ENCODE results near the gene CD68.

The CD68 gene

DNA sequence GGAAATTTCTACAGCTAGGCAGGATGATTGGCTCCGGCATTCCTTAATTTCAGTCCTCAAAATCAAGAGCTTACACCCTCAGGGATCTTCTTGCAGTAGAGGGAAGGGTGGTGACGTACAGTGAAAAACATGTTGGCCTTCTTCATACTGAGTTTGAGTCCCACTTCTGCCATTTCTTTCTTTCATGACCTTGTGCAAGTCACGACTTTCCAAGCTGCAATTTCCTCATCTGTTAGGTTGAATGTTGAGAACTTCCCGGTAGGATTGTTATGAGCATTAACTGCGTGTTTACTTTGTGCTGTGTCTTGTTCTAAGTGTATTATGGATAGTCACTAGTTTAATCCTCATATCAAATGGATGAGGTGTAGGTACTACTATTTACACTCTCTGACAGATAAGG, 9.9 kb upstream of the CD68 start:
- TF ChIP-seq POLR2A (IDR thresholded peaks at IDR 0.05; ENCODE audit: low read length) (no peak), GATA1 (IDR thresholded peaks at IDR 0.05; ENCODE audit: low read depth, low read length) (no peak)
- no peak for DNase-seq

GRCh38 chr17:7570351-7570750, 9.1 kb upstream of the CD68 start:
- TF ChIP-seq GATA1 (IDR thresholded peaks at IDR 0.05; ENCODE audit: low read depth, low read length), result no peak
- no peak for DNase-seq

GRCh38 chr17:7572338-7572587, 7.2 kb upstream of the CD68 start:
- TF ChIP-seq POLR2A (IDR thresholded peaks at IDR 0.05; ENCODE audit: low read length) (no peak), GATA1 (IDR thresholded peaks at IDR 0.05; ENCODE audit: low read depth, low read length) (no peak)
- no peak for DNase-seq

GRCh38 chr17:7572588-7573323, 6.7 kb upstream of the CD68 start:
- DNase-seq, result peak; percentile 100
- TF ChIP-seq GATA1 (IDR thresholded peaks at IDR 0.05; ENCODE audit: low read depth, low read length) (no peak), POLR2A (IDR thresholded peaks at IDR 0.05; ENCODE audit: low read length) (peak; percentile 99)

DNA sequence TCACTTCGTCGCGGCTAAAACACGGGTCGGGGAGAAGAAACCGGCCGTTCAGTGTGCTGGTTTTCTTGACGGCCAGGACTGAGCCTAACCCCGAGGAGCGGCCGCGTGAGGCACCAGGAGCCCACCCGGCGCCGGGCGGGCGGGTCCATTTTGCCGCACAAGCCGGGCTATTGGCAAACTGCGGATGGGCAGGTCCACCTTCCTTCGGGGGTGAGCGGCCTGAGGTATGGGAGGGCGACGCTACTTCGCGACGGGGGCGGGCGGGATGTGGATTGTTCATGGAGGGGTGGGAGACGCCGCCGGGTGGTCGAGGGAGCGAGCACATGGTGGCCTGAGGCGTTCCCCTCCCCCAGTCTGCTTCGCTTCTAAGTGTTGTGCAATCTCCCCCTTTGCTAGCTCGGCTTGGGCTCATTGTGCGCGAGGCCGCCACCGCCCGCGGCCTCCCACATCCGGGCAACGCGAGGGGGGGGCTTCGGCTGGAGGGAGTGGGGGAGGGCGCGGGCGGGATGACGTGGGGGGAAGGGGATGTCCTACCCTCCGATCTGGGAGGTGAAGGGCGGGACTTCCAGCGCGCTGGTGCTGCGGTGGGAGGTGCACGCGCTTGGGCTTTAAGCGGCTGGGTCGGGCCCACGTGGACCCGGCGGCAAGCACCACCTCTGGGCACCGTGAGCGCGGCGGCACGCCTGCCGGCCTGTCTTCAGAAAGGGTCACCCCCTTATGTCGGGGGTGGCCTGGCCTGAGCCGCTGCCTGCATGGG, 5.9 kb upstream of the CD68 start:
- DNase-seq, result peak; percentile 93 to 94
- TF ChIP-seq GATA1 (IDR thresholded peaks at IDR 0.05; ENCODE audit: low read depth, low read length) (no peak), POLR2A (IDR thresholded peaks at IDR 0.05; ENCODE audit: low read length) (no peak)

DNA sequence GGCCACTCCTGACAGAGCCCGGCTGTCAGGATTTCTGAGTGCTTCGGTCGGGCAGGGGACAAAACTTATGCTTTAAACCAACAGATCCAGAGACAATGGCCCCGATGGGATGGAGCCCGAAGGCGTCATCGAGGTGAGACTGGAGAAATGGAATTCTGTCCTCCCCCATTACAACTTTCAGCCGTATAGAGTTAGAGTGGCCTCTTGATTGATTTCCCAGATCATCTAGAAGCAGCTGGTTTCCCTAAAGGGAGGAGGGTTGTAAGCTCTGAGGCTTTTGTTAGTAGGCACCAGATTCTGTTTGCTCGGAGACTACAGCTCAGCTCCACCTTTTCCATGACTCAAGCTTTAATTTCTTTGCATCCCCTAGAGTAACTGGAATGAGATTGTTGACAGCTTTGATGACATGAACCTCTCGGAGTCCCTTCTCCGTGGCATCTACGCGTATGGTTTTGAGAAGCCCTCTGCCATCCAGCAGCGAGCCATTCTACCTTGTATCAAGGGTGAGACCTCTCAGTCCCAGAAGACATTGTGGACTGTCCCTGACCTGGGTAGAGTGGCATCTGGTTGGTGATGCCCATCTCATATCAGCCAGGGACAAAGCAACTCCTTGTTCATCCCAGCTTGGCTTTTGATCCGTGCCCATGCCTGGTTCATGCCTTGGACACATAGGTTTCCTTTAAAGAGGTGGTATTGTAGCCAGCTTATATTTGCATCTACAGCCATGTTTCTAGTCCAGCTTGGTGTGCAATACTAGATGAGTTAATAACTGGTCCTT, 5.1 kb upstream of the CD68 start:
- TF ChIP-seq POLR2A (IDR thresholded peaks at IDR 0.05; ENCODE audit: low read length) (no peak), GATA1 (IDR thresholded peaks at IDR 0.05; ENCODE audit: low read depth, low read length) (no peak)
- DNase-seq, result no peak

GRCh38 chr17:7575481-7575883, 4.0 kb upstream of the CD68 start:
- DNase-seq, result no peak
- no peak for TF ChIP-seq POLR2A (IDR thresholded peaks at IDR 0.05; ENCODE audit: low read length)
- TF ChIP-seq GATA1 (IDR thresholded peaks at IDR 0.05; ENCODE audit: low read depth, low read length), result no peak

- TF ChIP-seq POLR2A (IDR thresholded peaks at IDR 0.05; ENCODE audit: low read length), result peak; percentile 4
- no peak for TF ChIP-seq GATA1 (IDR thresholded peaks at IDR 0.05; ENCODE audit: low read depth, low read length)
- no peak for DNase-seq
Measured at GRCh38 chr17:7575959-7576358, 3.5 kb upstream of the CD68 start.

DNA sequence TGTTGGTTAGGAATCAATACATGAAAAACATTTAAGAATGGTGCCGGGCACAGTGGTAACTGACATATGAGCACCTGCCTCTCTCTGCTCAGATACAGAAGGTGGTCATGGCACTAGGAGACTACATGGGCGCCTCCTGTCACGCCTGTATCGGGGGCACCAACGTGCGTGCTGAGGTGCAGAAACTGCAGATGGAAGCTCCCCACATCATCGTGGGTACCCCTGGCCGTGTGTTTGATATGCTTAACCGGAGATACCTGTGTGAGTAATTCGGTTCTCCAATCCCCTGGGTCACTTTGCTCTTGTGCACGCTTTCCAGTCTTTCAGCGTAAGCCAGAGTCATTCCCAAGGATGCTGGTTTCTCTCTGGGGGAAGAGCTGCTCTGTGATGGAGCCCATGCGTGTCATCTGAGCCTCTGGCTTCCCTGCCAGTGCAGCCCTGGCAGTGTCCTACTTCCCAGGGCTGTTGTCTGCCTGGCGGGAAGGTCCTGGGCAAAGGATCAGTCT, 3.0 kb upstream of the CD68 start:
- no peak for TF ChIP-seq GATA1 (IDR thresholded peaks at IDR 0.05; ENCODE audit: low read depth, low read length)
- TF ChIP-seq POLR2A (IDR thresholded peaks at IDR 0.05; ENCODE audit: low read length), result peak; percentile 21
- no peak for DNase-seq

DNA sequence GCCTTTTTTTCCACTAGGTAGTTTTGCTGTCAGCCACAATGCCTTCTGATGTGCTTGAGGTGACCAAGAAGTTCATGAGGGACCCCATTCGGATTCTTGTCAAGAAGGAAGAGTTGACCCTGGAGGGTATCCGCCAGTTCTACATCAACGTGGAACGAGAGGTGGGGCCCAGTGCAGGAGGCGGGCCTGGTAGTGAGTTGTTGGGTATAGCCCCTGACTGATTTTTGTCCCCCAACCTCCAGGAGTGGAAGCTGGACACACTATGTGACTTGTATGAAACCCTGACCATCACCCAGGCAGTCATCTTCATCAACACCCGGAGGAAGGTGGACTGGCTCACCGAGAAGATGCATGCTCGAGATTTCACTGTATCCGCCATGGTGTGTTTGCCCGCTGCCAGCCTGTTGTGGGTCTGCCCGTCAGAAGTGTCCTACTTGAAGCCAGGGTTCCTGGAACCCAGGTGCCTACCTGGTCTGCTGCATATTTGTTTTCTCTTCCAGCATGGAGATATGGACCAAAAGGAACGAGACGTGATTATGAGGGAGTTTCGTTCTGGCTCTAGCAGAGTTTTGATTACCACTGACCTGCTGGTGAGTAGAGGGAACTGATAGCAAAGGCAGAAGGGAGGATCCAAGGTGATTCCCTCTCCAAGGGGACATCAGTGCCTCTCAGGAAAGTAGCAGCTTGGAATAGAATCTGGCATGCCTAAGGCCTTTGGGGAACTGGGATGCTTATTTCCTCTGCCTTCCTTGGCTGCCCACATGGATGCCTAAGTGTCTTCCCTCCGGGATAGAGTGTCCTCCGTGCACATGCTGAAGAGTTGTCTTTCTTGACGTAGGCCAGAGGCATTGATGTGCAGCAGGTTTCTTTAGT, 1.9 kb upstream of the CD68 start:
- no peak for DNase-seq
- TF ChIP-seq GATA1 (IDR thresholded peaks at IDR 0.05; ENCODE audit: low read depth, low read length), result no peak
- TF ChIP-seq POLR2A (IDR thresholded peaks at IDR 0.05; ENCODE audit: low read length), result no peak

DNA sequence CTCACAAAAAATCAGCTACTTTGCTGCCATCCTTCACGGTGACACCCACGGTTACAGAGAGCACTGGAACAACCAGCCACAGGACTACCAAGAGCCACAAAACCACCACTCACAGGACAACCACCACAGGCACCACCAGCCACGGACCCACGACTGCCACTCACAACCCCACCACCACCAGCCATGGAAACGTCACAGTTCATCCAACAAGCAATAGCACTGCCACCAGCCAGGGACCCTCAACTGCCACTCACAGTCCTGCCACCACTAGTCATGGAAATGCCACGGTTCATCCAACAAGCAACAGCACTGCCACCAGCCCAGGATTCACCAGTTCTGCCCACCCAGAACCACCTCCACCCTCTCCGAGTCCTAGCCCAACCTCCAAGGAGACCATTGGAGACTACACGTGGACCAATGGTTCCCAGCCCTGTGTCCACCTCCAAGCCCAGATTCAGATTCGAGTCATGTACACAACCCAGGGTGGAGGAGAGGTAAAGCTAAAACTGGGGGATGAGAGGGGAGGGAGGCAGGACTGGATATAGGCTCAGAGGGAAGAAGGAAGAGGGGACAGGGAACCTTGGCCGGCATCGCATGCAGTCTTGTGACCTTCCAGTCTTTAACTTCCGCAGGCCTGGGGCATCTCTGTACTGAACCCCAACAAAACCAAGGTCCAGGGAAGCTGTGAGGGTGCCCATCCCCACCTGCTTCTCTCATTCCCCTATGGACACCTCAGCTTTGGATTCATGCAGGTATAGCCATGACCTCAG, 581 bp downstream of the CD68 start:
- peak in 1 of 2 experiments; percentile 54 for DNase-seq
- TF ChIP-seq POLR2A (IDR thresholded peaks at IDR 0.05; ENCODE audit: low read length), result no peak
- no peak for TF ChIP-seq GATA1 (IDR thresholded peaks at IDR 0.05; ENCODE audit: low read depth, low read length)

DNA sequence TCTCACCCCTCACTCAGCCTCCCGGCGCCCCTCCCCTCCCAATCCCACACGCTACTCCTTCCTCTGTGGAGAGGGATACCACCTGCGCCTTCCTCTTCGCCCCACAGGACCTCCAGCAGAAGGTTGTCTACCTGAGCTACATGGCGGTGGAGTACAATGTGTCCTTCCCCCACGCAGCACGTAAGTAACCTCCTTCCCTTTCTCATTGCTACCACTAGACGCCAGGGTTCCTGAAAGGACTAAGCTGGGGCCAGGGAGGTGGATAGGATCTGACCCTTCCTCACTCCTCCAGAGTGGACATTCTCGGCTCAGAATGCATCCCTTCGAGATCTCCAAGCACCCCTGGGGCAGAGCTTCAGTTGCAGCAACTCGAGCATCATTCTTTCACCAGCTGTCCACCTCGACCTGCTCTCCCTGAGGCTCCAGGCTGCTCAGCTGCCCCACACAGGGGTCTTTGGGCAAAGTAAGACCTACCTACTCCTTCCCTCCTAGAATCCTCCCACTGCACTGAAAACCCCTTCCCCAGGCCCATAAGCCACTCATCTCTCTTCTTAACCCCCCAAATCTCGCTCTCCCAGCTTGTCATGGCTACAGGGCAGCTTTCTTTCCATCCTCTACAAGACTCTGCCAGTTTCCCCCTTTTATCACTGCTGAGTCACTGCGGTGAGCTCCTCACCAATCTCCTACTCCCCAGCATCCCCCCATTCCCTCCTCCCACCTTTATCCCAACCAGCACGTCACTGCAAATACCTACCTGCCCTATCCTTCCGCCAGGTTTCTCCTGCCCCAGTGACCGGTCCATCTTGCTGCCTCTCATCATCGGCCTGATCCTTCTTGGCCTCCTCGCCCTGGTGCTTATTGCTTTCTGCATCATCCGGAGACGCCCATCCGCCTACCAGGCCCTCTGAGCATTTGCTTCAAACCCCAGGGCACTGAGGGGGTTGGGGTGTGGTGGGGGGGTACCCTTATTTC, 1.5 kb downstream of the CD68 start:
- TF ChIP-seq POLR2A (IDR thresholded peaks at IDR 0.05; ENCODE audit: low read length), result no peak
- TF ChIP-seq GATA1 (IDR thresholded peaks at IDR 0.05; ENCODE audit: low read depth, low read length), result no peak
- peak; percentile 60 to 68 for DNase-seq

Measured in erythroblast (primary cell).